LNCAP (cell line): ENCODE data around the gene PCSK2.

Experiments used
- CTCF ChIP-seq: fragments of 450-650 bp; IDR thresholded peaks from 2 replicates; pipeline ENCODE4 v1.5.1; 2017; ENCODE audit warnings: mild to moderate bottlenecking

Gene PCSK2

GRCh38 chr20:17380801-17381200 is 154.0 kb downstream of the PCSK2 start:
- no peak for TF ChIP-seq CTCF

DNA sequence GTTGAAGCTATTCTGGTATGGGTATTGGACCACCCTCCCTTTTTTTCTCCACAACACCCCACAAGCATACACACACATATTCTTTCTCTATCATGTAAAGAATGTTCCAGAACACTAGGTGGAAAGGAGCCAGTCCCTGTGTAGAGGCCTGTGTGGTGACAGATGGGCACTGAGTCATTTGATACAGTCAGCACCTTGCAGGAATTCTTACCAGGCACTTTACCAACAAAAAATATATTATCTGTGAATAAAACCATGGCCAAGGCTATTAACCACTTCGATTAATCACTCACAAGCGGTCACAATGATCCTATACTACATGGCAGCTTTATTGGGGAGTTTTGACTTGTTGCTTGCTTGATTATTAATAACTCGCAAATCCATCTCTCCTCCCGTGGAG is 154.9 kb downstream of the PCSK2 start:
- no peak for TF ChIP-seq CTCF

DNA sequence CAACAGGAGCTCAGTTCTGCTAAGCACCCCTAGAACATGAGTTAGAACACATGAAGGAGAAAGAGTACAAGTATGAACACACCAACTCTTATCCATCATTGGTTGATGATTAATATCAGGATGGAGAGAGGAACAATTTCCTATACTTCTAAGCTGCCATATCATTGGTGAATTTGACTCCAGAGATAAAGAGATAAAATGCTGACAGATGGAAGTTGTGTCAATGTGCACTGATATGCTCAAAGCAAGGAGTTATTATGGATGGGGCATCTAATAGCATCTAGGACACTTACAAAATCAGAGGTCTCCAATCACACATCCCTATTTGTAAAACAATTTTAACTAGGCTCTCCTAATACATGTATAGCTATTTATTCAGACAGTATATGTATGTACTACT is 159.0 kb downstream of the PCSK2 start:
- TF ChIP-seq CTCF, result no peak

DNA sequence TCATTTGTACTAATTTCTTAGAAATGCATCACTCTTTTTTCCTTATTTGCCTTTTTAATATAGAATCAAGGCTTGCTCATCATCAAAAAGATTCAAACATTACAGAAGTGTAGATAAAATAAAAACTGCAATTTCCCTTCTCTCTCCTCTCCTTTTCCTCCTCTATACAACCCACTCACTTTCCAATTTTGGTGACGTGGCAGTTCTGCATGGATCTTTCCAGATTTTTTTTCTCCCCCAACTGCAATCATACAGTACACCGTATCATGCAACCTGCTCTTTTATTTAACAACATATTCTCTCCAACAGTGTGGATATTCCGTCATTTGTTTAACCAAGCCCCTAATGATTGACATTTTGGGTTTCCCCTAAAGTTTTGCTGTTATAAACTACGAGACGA is 163.8 kb downstream of the PCSK2 start:
- no peak for TF ChIP-seq CTCF

- no peak for TF ChIP-seq CTCF
Observed at GRCh38 chr20:17391127-17391771, 164.4 kb downstream of the PCSK2 start.

DNA sequence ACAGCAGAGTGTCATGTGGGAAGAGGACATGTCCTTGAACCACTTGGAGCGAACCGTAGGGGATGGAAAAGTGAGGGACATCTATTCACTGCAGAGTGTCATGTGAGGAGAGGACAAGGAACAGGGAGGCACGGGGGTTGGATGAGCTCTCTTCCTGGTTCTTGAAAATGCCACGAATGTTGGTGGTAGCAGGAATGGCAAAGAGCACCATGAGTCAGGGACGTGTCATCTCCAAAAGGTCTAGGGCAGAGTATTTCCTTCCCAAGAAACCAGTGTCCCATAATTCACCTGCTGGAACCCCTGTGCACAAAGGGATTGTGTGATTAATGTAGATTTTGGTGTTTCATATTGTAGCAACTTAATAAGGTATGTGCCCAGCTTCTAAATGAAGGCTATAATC is 167.6 kb downstream of the PCSK2 start:
- no peak for TF ChIP-seq CTCF

GRCh38 chr20:17395729-17396128 is 168.9 kb downstream of the PCSK2 start:
- no peak for TF ChIP-seq CTCF
